Activated CD4-positive, alpha-beta T cell treated with anti-CD3 and anti-CD28 coated beads, Interleukin-2, amount 10 ng/mL, durations not matched to agents 7 days and 5 days (primary cell): ENCODE results near the gene NINJ2. TPM values are rescaled to one million over a fixed set of nuclear protein-coding genes. Genes with fewer than 3 reads are reported as not detected.
"Not testable (repeated sequence)": the region's sequence is repeated elsewhere in the genome, so short reads cannot be mapped to it uniquely, and the experiment has no call there.

ENCODE experiments used
- CTCF ChIA-PET: fragments of 350-600 bp; sonication (Branson Sonifier 250); formaldehyde crosslinking; loops from one replicate; lab custom pipeline; 2021; ENCODE audit warnings: antibody characterized with exemption; lab: Charles Lee
- POLR2A ChIA-PET: fragments of 350-600 bp; sonication (Branson Sonifier 250); formaldehyde crosslinking; loops from one replicate; lab custom pipeline; 2021; ENCODE audit warnings: antibody characterized with exemption; lab: Charles Lee
- DNase-seq: peaks from one replicate; pipeline ENCODE4 v3.0.0-alpha.2; 2020
- H3K27ac Mint-ChIP-seq: one replicate; pipeline ENCODE4 v1.8.0; 2021; ENCODE audit warnings: mild to moderate bottlenecking, moderate library complexity, mixed read lengths
- H3K27me3 Mint-ChIP-seq: one replicate; pipeline ENCODE4 v1.8.0; 2021; ENCODE audit warnings: mixed read lengths
- H3K36me3 Mint-ChIP-seq: one replicate; pipeline ENCODE4 v1.8.0; 2021; ENCODE audit warnings: low read depth, mixed read lengths
- H3K4me1 Mint-ChIP-seq: one replicate; pipeline ENCODE4 v1.8.0; 2021; ENCODE audit warnings: mixed read lengths
- H3K4me3 Mint-ChIP-seq: one replicate; pipeline ENCODE4 v1.8.0; 2021; ENCODE audit warnings: mild to moderate bottlenecking, moderate library complexity, mixed read lengths
- H3K9me3 Mint-ChIP-seq: one replicate; pipeline ENCODE4 v1.8.0; 2021; ENCODE audit warnings: mixed read lengths
- total RNA-seq, 2 experiments: library from RNA; stranded (reverse); gene quantifications; one replicate each; pipeline ENCODE4 v1.2.3, GENCODE V29; 2021

The NINJ2 gene
- total RNA-seq, 2 experiments from 2014 or later = 6.7 to 7.4 TPM

DNA sequence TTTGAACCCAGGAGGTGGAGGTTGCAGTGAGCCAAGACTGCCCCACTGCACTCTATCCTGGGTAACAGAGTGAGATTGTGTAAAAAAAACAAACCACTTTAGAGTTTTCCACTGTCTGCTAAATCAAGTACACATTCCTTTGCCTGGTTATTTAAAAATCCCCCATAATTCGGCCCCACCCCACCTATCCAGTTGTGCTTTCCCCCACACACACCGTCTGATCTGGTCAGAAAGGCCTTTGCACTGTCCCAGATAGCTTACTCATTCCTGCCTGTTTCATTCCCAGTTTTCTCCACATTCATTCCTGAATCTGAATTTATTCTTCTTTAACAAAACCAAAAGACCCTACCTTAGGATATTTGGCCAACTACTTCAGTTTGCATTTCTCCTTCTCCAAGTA lies 29.5 kb downstream of the NINJ2 start:
- no peak overlapping the region for H3K27ac Mint-ChIP-seq
- ChIA-PET CTCF (interaction anchor here (0.9 to 2.5 kb wide), 6 partner anchors 8 to 348 kb away, joined by 3 to 8 read pairs (median 4); no protein-coding TSS in a partner anchor), POLR2A (no interaction called here)
- H3K36me3 Mint-ChIP-seq = peaks cover 20% of the 10 kb centered on the region
- H3K9me3 Mint-ChIP-seq = no peaks in the 10 kb centered on the region
- H3K4me3 Mint-ChIP-seq = no peak overlapping the region
- H3K27me3 Mint-ChIP-seq = no peaks in the 10 kb centered on the region
- H3K4me1 Mint-ChIP-seq = peaks cover 54% of the 10 kb centered on the region
- DNase-seq = no peak

DNA sequence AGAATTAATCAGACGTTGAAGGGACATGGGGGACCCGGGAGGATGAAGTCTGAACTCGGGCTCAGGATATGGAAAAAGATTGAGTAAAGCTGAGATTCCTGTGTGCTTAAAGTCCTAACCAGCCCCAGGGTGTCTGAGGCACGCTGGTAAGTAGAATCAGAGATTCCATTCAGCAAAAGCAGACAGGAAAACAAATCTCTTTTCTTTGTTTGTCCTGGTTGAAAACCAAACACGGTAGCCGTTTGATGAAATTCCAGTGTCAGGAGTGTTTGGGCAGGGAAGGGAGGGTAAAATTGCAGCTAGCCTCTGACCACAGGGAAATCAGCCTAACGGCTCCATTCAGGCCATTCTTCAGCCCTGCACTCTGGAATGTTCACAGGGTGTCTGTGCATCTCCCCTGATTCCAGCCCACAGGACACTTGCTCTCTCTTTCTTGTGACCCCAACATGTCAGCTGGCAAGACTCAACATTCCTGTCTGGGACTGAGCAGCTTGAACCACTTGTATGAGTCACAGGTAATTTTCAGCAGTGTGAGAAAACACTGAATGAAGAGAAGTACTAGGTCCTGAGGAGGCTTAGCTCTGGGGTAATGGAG lies 31.0 kb downstream of the NINJ2 start:
- ChIA-PET POLR2A (interaction anchor here (0.9 to 1.1 kb wide), 2 partner anchors 22 to 56 kb away, joined by 3 to 4 read pairs; no protein-coding TSS in a partner anchor), CTCF (interaction anchor here (0.6 to 2.5 kb wide), 14 partner anchors 8 to 131 kb away, joined by 3 to 10 read pairs (median 4); no protein-coding TSS in a partner anchor)
- Mint-ChIP-seq H3K27me3 (no peaks in the 10 kb centered on the region), H3K9me3 (no peaks in the 10 kb centered on the region), H3K4me1 (peaks cover 54% of the 10 kb centered on the region), H3K36me3 (peaks cover 20% of the 10 kb centered on the region), H3K4me3 (peak overlapping the region; percentile 88), H3K27ac (peak overlapping the region; percentile 98)
- no peak for DNase-seq

DNA sequence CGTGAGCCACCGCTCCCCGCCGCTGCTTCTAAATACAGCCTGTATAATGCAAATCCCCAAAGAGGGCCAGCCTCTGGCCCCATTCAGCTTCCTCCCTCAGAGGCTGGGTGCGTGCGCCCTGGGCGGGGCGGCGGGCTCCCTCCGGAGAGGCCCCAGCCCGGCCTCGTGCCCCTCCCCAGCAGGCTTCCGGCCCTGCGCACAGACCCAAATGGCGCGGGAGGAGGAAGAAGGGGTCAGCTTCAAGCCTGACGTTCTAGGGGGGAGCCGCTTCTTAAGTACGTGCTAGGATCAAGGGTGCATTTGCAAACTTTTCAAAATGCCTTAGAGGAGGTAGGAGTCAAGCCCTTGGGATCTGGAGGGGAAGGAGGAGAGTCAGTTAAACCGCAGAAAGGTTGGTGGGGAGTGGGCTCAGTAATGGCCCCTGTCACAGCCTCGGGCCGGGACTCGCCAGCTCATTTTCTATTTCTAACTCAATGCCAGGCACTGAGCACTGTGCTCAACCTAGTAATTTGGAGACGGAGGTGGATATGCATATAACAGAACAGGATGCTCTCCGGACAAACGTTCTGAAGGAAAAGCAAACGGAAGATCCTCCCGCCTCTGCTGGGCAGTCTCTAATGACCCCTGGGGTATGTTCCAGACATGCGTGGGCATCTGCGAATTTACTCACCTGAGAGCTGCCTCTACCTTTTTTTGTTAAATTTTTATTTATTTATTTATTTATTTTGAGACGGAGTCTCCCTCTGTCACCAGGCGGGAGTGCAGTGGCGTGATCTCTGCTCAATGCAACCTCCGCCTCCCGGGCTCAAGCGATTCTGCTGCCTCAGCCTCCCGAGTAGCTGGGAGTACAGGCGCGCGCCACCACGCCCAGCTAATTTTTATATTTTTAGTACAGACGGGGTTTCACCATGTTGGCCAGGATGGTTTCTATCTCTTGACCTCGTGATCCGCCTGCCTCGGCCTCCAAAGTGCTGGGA lies 32.3 kb downstream of the NINJ2 start:
- CTCF ChIA-PET = interaction anchor here (0.6 to 2.5 kb wide), 12 partner anchors 8 to 319 kb away, joined by 3 to 8 read pairs (median 3); partner anchors contain the start of genes RAD52 and WNK1

DNA sequence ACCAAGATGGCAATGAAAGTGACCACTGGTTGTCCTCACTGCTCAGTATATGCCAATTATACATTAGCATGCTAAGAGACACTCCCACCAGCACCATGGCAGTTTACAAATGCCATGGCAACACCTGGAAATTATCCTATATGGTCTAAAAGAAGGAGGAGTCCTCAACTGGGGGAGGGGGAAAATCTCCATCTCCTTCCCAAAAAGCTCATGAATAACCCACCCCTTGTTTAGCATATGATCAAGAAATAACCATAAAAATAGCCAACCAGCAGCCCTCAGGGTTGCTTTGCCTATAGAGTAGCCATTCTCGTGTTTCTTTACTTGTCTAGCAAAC lies 34.5 kb downstream of the NINJ2 start:
- DNase-seq, H3K9me3 Mint-ChIP-seq, CTCF ChIA-PET, POLR2A ChIA-PET, H3K27me3 Mint-ChIP-seq: not testable (repeated sequence)
- peaks cover 52% of the 10 kb centered on the region for H3K4me1 Mint-ChIP-seq
- H3K27ac Mint-ChIP-seq = peak overlapping the region; percentile 15
- H3K4me3 Mint-ChIP-seq = peak overlapping the region; percentile 7
- H3K36me3 Mint-ChIP-seq = peaks cover 16% of the 10 kb centered on the region

More for the DNA sequence above, 32.3 kb downstream of the NINJ2 start:
- peak overlapping the region; percentile 88 for H3K4me3 Mint-ChIP-seq
- H3K27ac Mint-ChIP-seq = peak overlapping the region; percentile 98
- H3K9me3 Mint-ChIP-seq = no peaks in the 10 kb centered on the region
- DNase-seq = peak; percentile 88
- no peaks in the 10 kb centered on the region for H3K27me3 Mint-ChIP-seq
- POLR2A ChIA-PET = interaction anchor here (0.8 to 2.0 kb wide), 6 partner anchors 11 to 120 kb away, joined by 3 to 11 read pairs (median 4); no protein-coding TSS in a partner anchor
- H3K4me1 Mint-ChIP-seq = peaks cover 51% of the 10 kb centered on the region
- peaks cover 20% of the 10 kb centered on the region for H3K36me3 Mint-ChIP-seq

DNA sequence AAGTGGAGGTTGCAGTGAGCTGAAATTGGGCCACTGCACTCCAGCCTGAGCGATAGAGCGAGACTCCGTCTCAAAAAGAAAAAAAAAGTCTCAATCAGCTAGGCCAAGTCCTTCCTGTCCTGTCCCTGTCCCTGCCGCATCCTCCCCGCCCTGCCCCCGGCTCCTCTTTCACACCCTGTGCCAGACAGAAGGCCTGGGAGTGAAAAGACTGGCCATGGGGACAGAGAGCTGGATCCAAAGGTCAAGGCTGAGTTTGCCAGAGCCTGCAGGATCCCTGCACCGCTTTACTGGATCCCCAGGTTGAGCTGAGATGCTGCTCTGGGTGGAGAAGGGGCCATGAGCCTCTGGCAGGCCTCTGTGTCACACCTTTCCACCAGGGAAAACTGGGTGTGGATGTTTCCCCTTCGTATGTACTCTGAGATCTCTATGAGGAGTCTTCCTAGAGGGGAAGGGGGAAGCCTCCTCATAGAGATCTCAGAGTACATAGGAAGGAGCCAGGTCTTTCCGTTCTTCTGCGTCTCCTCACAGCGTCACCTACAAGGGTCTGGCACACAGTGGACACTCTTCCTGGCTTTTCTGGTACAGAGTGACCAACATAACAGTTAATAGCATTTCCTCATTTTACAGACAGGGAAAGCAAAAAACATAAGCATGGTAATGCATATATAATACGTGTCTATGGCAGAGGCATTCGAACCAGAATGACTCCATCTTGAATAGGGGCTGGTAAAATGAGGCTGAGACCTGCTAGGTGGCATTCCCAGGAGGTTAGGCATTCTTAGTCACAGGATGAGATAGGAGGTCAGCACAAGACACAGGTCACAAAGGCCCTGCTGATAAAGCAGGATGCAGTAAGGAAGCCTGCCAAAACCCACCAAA lies 35.1 kb downstream of the NINJ2 start:
- Mint-ChIP-seq H3K27me3 (no peaks in the 10 kb centered on the region), H3K9me3 (no peaks in the 10 kb centered on the region), H3K36me3 (peaks cover 16% of the 10 kb centered on the region), H3K27ac (peak overlapping the region; percentile 15), H3K4me3 (no peak overlapping the region), H3K4me1 (peaks cover 57% of the 10 kb centered on the region)
- CTCF ChIA-PET = interaction anchor here (0.6 to 2.9 kb wide), 4 partner anchors 18 to 906 kb away, joined by 3 to 11 read pairs (median 6); partner anchors contain the start of gene WNK1
- DNase-seq = no peak
- POLR2A ChIA-PET = no interaction called here

DNA sequence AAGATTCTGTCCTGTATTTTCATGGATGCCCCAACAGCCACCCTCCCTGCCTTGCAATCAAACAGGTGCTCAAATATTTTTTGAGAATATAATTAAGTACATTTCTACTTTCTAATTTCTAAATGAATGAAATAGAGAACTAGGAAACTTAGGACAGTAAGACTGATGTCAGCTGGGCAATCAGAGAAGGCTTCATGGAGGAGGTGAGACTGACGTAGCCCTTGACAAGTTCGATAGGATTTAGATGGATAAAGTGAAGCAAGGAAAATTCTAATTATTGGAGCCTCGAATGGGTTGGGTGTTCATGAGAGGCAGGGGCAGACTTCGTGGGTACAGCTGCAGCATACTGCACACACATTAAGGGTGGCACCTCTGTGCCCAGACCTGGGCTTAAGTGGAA lies 36.0 kb downstream of the NINJ2 start:
- Mint-ChIP-seq H3K27me3 (no peaks in the 10 kb centered on the region), H3K36me3 (peaks cover 10% of the 10 kb centered on the region), H3K4me3 (no peak overlapping the region), H3K9me3 (no peaks in the 10 kb centered on the region), H3K4me1 (peaks cover 58% of the 10 kb centered on the region), H3K27ac (no peak overlapping the region)
- ChIA-PET POLR2A (no interaction called here), CTCF (interaction anchor here (0.6 to 2.9 kb wide), 7 partner anchors 11 to 907 kb away, joined by 3 to 11 read pairs (median 4); partner anchors contain the start of gene WNK1)
- no peak for DNase-seq

DNA sequence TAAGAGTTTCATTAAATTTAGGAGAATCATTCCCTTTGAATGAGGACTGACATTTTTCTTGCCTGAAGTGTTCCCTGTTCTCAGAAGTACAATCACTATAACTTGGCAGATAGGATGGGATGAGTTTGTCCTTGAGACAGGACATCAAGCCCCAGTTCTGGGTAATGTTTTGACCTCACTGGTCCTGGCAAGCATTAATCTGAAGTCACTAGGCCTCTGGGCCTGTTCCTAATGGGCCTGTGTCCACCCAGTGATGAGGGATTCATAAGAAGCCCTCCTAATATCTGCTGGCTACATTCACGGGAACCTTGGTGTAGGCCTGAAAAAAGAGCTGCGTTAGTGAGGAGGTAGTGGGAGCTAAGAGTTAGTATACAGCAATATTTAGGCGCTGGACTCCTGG lies 37.2 kb downstream of the NINJ2 start:
- peaks cover 48% of the 10 kb centered on the region for H3K4me1 Mint-ChIP-seq
- peaks cover 3% of the 10 kb centered on the region for H3K36me3 Mint-ChIP-seq
- H3K27me3 Mint-ChIP-seq = no peaks in the 10 kb centered on the region
- H3K9me3 Mint-ChIP-seq = no peaks in the 10 kb centered on the region
- ChIA-PET CTCF (interaction anchor here (1.0 to 2.9 kb wide), 7 partner anchors 10 to 125 kb away, joined by 3 to 11 read pairs (median 4); no protein-coding TSS in a partner anchor), POLR2A (no interaction called here)
- no peak overlapping the region for H3K4me3 Mint-ChIP-seq
- DNase-seq = no peak
- H3K27ac Mint-ChIP-seq = no peak overlapping the region

DNA sequence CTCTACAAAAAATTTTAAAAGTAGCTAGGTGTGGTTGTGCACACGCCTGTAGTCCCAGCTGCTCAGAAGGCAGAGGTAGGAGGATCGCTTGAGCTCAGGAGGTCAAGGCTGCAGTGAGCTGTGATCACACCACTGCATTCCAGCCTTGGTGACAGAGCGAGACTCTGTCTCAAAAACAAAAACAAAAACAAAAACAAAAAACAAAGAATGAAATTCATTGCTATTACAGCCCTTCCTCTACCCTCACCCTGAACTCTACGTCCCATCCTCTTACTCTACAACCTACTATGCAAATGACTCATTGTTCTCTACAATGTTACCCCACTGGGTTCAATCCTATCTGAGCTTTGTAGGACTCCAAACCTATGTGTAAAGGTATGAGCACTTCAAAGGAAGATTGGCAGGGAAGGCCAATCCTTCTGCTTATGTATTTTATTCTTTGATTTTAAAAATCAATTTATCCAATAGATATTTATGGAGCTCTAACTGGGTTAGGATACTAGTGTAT lies 39.3 kb downstream of the NINJ2 start:
- Mint-ChIP-seq H3K36me3 (no peaks in the 10 kb centered on the region), H3K27ac (peak overlapping the region; percentile 60), H3K27me3 (no peaks in the 10 kb centered on the region), H3K4me1 (peaks cover 43% of the 10 kb centered on the region), H3K4me3 (no peak overlapping the region), H3K9me3 (no peaks in the 10 kb centered on the region)
- CTCF ChIA-PET = interaction anchor here (0.6 to 2.2 kb wide), 7 partner anchors 9 to 128 kb away, joined by 3 to 8 read pairs (median 4); no protein-coding TSS in a partner anchor
- no peak for DNase-seq
- POLR2A ChIA-PET = no interaction called here

DNA sequence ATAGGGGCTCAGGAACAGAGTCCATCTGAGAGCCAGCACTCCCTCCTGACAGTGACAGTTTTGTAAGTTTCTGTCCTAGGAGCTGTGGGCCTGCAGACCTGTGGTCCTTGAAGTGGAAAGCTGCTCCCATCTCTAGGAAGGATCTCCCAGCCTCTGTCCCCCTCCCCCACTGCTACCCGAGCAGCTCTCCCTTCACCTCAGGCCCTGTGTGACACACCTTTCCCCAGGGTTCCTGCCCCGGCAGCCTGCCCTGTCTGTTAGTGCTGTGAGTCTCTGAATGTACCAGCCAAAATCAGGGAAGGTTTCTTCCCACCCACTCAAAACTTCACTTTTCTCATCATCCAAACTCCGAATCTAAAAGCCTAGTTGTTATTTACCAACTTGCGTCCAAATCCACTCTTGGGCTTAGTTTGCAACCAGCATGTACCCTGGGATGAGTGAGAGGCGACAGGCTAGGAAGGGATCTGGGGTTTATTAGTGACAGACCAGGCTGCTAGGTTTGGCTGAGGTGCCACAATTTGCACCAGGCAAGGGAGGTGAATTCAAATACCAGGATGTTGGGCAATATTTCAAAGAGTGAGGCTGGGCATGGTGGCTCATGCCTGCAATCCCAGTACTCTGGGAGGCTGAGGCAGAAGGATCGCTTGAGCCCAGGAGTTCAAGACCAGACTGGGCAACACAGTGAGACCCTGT lies 39.9 kb downstream of the NINJ2 start:
- ChIA-PET POLR2A (no interaction called here), CTCF (interaction anchor here (0.8 to 2.4 kb wide), 11 partner anchors 8 to 128 kb away, joined by 3 to 8 read pairs (median 5); no protein-coding TSS in a partner anchor)
- Mint-ChIP-seq H3K36me3 (no peaks in the 10 kb centered on the region), H3K27me3 (no peaks in the 10 kb centered on the region), H3K4me3 (no peak overlapping the region), H3K27ac (peak overlapping the region; percentile 87), H3K9me3 (no peaks in the 10 kb centered on the region), H3K4me1 (peaks cover 39% of the 10 kb centered on the region)
- no peak for DNase-seq

DNA sequence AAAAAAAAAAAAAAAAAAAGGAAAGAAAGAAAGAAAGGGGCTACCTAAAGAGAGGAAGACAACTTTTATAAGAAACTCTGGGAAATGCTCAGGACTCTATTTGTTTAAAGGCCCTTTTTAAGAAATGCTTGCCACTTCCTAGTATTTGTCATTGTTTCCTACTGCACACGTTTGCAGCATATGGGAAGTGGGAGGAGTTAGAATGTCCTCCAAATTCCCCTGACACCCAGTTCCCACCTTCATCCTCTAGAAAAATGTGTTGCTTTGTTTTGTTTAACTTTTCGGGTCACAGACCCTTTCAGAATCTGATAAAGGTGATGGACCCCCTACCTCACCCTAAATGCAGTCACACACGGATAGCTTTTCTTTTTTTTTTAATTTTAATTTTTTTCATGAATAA lies 40.8 kb downstream of the NINJ2 start:
- Mint-ChIP-seq H3K27ac (peak overlapping the region; percentile 87), H3K36me3 (no peaks in the 10 kb centered on the region), H3K4me1 (peaks cover 42% of the 10 kb centered on the region), H3K4me3 (no peak overlapping the region), H3K27me3 (no peaks in the 10 kb centered on the region), H3K9me3 (no peaks in the 10 kb centered on the region)
- ChIA-PET POLR2A (no interaction called here), CTCF (interaction anchor here (0.6 to 2.4 kb wide), 8 partner anchors 8 to 275 kb away, joined by 3 to 8 read pairs (median 4); no protein-coding TSS in a partner anchor)
- no peak for DNase-seq

DNA sequence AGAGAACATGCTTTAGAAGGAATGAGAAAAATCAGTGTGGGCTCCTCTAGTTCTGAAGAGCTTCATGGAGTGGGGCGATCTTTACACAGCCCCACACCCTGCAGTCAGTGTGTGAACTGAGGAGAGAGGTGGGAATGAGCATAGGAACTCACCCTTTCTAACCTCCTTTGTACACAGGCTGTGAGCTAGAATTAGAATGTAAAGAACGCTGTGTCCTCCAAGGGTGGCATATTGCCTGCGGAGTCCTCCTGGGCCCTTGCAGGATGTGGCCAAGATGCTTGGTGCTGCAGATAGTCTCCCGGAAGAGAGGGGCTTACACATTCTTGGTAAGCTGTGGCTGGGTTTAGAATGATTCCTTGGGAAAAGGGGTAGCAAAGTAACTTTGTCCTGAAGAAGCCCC lies 43.9 kb downstream of the NINJ2 start:
- POLR2A ChIA-PET = interaction anchor here (1.0 kb wide), 1 partner anchor 11 kb away, joined by 3 read pairs; no protein-coding TSS in a partner anchor
- no peaks in the 10 kb centered on the region for H3K27me3 Mint-ChIP-seq
- H3K4me3 Mint-ChIP-seq = no peak overlapping the region
- peak; percentile 36 for DNase-seq
- H3K27ac Mint-ChIP-seq = peak overlapping the region; percentile 52
- H3K9me3 Mint-ChIP-seq = no peaks in the 10 kb centered on the region
- no peaks in the 10 kb centered on the region for H3K36me3 Mint-ChIP-seq
- CTCF ChIA-PET = interaction anchor here (0.6 to 3.2 kb wide), 10 partner anchors 9 to 133 kb away, joined by 3 to 13 read pairs (median 5); partner anchors contain the start of gene WNK1
- peaks cover 60% of the 10 kb centered on the region for H3K4me1 Mint-ChIP-seq
